Breast epithelium (tissue), 4 donors: Measurements from ENCODE around the gene P4HA3. TPM values are rescaled to one million over a fixed set of nuclear protein-coding genes. Genes with fewer than 3 reads are reported as not detected.

Experiments
- DNase-seq, 2 donors: peaks; one replicate each; pipeline ENCODE4 v3.0.0-alpha.2; 2019; ENCODE audit warnings: low spot score in 2 of 2
- H3K27ac ChIP-seq, 2 donors: fragments of 200-600 bp; sonication (generic) in 1 of 2; one replicate each; pipeline ENCODE4 v1.5.1; 2016 to 2019; ENCODE audit warnings: mild to moderate bottlenecking in 1 of 2
- H3K27me3 ChIP-seq, 2 donors: fragments of 200-600 bp; sonication (generic) in 1 of 2; one replicate each; pipeline versions ENCODE4 v1.5.1 to v1.6.0; 2017 to 2019; ENCODE audit warnings: control low read depth in 1 of 2, mild to moderate bottlenecking in 1 of 2
- H3K36me3 ChIP-seq: fragments of 200-600 bp; one replicate; pipeline ENCODE4 v1.5.1; 2019
- H3K4me1 ChIP-seq, 2 donors: fragments of 200-600 bp; sonication (generic); one replicate each; pipeline ENCODE4 v1.5.1; 2016 to 2019; ENCODE audit warnings: control low read depth in 1 of 2
- H3K4me3 ChIP-seq, 3 donors: fragments of 200-600 bp; sonication (generic); 1 replicate in 2 of 3; 2 replicates in 1 of 3; pipeline ENCODE4 v1.5.1; 2016 to 2019; ENCODE audit warnings: mild to moderate bottlenecking in 3 of 3, moderate library complexity in 2 of 3
- H3K9me3 ChIP-seq, 2 donors: fragments of 200-600 bp; sonication (generic) in 1 of 2; one replicate each; pipeline ENCODE4 v1.5.1; 2016 to 2019; ENCODE audit warnings: control low read depth in 1 of 2
- CTCF ChIP-seq, 3 donors: fragments of 450-650 bp; IDR thresholded peaks; one replicate each; pipeline ENCODE4 v1.5.1; 2016 to 2017; ENCODE audit warnings: antibody characterized with exemption in 3 of 3, mild to moderate bottlenecking in 3 of 3, moderate library complexity in 3 of 3
- POLR2A ChIP-seq: fragments of 450-650 bp; IDR thresholded peaks from one replicate; pipeline ENCODE4 v1.6.1; 2016; ENCODE audit warnings: antibody characterized with exemption, mild to moderate bottlenecking, moderate library complexity
- POLR2AphosphoS5 ChIP-seq, 3 donors: sonication (generic); formaldehyde crosslinking; IDR thresholded peaks; one replicate each; pipeline ENCODE4 v1.6.1; 2017; ENCODE audit warnings: antibody characterized with exemption in 3 of 3
- intact Hi-C: fragments of 100-400 bp; cut with DNase I; formaldehyde crosslinking; loops from one replicate; pipeline ENCODE4 v1.15.1; 2023; ENCODE audit warnings: low total_unique reads
- total RNA-seq, 3 donors: library from RNA; depleted of rRNA; stranded (reverse); fragments of >200 nt; gene quantifications; one replicate each; pipeline ENCODE4 v1.1.0, GENCODE V29; 2016

The P4HA3 gene
- total RNA-seq, 3 donors from 2014 or later: 0.29 to 0.66 (median 0.48) TPM

GRCh38 chr11:74279256-74279655 lies 32.2 kb downstream of the P4HA3 start:
- H3K9me3 ChIP-seq: no peaks in the 10 kb centered on the region
- H3K27ac ChIP-seq: peak overlapping the region in 1 of 2 donors; percentile 57
- no peaks in the 10 kb centered on the region for H3K4me1 ChIP-seq
- TF ChIP-seq POLR2AphosphoS5 (IDR thresholded peaks at IDR 0.05): no peak
- TF ChIP-seq POLR2A: no peak
- no peak for TF ChIP-seq CTCF (IDR thresholded peaks at IDR 0.05)
- H3K27me3 ChIP-seq: no peaks in the 10 kb centered on the region
- H3K36me3 ChIP-seq: no peaks in the 10 kb centered on the region
- H3K4me3 ChIP-seq: no peak overlapping the region
- intact Hi-C loops: no loop called here
- no peak for DNase-seq

- Histone ChIP-seq H3K9me3 (no peaks in the 10 kb centered on the region), H3K4me3 (no peak overlapping the region), H3K4me1 (no peaks in the 10 kb centered on the region), H3K27me3 (no peaks in the 10 kb centered on the region), H3K27ac (peak overlapping the region in 1 of 2 donors; percentile 57), H3K36me3 (no peaks in the 10 kb centered on the region)
- intact Hi-C loops: no loop called here
- no peak for TF ChIP-seq POLR2A
- no peak for TF ChIP-seq CTCF (IDR thresholded peaks at IDR 0.05)
- TF ChIP-seq POLR2AphosphoS5 (IDR thresholded peaks at IDR 0.05): no peak
- no peak for DNase-seq
Observed at GRCh38 chr11:74278721-74279161, 32.7 kb downstream of the P4HA3 start.

- no peak overlapping the region for H3K4me3 ChIP-seq
- no peaks in the 10 kb centered on the region for H3K9me3 ChIP-seq
- H3K27me3 ChIP-seq: no peaks in the 10 kb centered on the region
- H3K36me3 ChIP-seq: no peaks in the 10 kb centered on the region
- DNase-seq: no peak
- no peak for TF ChIP-seq POLR2A
- TF ChIP-seq POLR2AphosphoS5 (IDR thresholded peaks at IDR 0.05): no peak
- TF ChIP-seq CTCF (IDR thresholded peaks at IDR 0.05): no peak
- no peaks in the 10 kb centered on the region for H3K4me1 ChIP-seq
- no peak overlapping the region for H3K27ac ChIP-seq
- intact Hi-C loops: no loop called here
Observed at GRCh38 chr11:74278103-74278502, 33.3 kb downstream of the P4HA3 start.

- TF ChIP-seq POLR2A (no peak), CTCF (IDR thresholded peaks at IDR 0.05) (no peak), POLR2AphosphoS5 (IDR thresholded peaks at IDR 0.05) (no peak)
- no peaks in the 10 kb centered on the region for H3K36me3 ChIP-seq
- H3K27ac ChIP-seq: no peak overlapping the region
- no peaks in the 10 kb centered on the region for H3K27me3 ChIP-seq
- H3K4me3 ChIP-seq: no peak overlapping the region
- H3K9me3 ChIP-seq: no peaks in the 10 kb centered on the region
- DNase-seq: no peak
- no peaks in the 10 kb centered on the region for H3K4me1 ChIP-seq
- intact Hi-C loops: no loop called here
Observed at GRCh38 chr11:74276581-74276980, 34.9 kb downstream of the P4HA3 start.

- H3K36me3 ChIP-seq: no peaks in the 10 kb centered on the region
- no peak for DNase-seq
- no peak for TF ChIP-seq POLR2A
- TF ChIP-seq CTCF (IDR thresholded peaks at IDR 0.05): no peak
- TF ChIP-seq POLR2AphosphoS5 (IDR thresholded peaks at IDR 0.05): no peak
Observed at GRCh38 chr11:74272276-74272675, 39.2 kb downstream of the P4HA3 start.

More at GRCh38 chr11:74272276-74272675, 39.2 kb downstream of the P4HA3 start:
- Histone ChIP-seq H3K27ac (no peak overlapping the region), H3K9me3 (no peaks in the 10 kb centered on the region), H3K4me1 (no peaks in the 10 kb centered on the region), H3K27me3 (no peaks in the 10 kb centered on the region), H3K4me3 (no peak overlapping the region)
- intact Hi-C loops: no loop called here
